WTC11 (cell line): ENCODE data around the gene UNC13C. TPM values are rescaled to one million over a fixed set of nuclear protein-coding genes. Genes with fewer than 3 reads are reported as not detected.

Experiments
- ATAC-seq: fragments of 200-7000 bp; cut with Tn5 transposase; 2 replicates; pipeline ENCODE4 v1.10.0; 2021; ENCODE audit warnings: mild to moderate bottlenecking, moderate library complexity
- CTCF ChIA-PET: fragments of 300-600 bp; sonication (Branson Sonifier 250); formaldehyde crosslinking; loops from one replicate; lab custom pipeline; 2021; ENCODE audit warnings: antibody characterized with exemption; lab: Charles Lee
- POLR2A ChIA-PET: fragments of 350-600 bp; sonication (Branson Sonifier 250); formaldehyde crosslinking; loops from one replicate; lab custom pipeline; 2021; ENCODE audit warnings: antibody characterized with exemption; lab: Charles Lee
- DNase-seq: peaks from one replicate; pipeline ENCODE4 v3.0.0; 2021; ENCODE audit warnings: low spot score
- H3K27ac Mint-ChIP-seq: 2 replicates; pipeline ENCODE4 v1.8.0; 2021; ENCODE audit warnings: mixed read lengths
- H3K27me3 Mint-ChIP-seq: 2 replicates; pipeline ENCODE4 v1.8.0; 2021; ENCODE audit warnings: low read depth, mild to moderate bottlenecking, moderate library complexity, mixed read lengths
- H3K36me3 Mint-ChIP-seq: 2 replicates; pipeline ENCODE4 v1.8.0; 2021; ENCODE audit warnings: mixed read lengths
- H3K4me1 Mint-ChIP-seq: 2 replicates; pipeline ENCODE4 v1.8.0; 2022; ENCODE audit warnings: mixed read lengths
- H3K4me3 Mint-ChIP-seq: 2 replicates; pipeline ENCODE4 v1.8.0; 2021; ENCODE audit warnings: mild to moderate bottlenecking, moderate library complexity, mixed read lengths
- H3K9me3 Mint-ChIP-seq: 2 replicates; pipeline ENCODE4 v1.8.0; 2021; ENCODE audit warnings: mixed read lengths
- ATF3 ChIP-seq: sonication (generic); formaldehyde crosslinking; conservative IDR thresholded peaks from 2 replicates; pipeline ENCODE4 v1.8.1; 2022; ENCODE audit warnings: mild to moderate bottlenecking, missing genetic modification reagents
- CBFB ChIP-seq: sonication (generic); formaldehyde crosslinking; IDR thresholded peaks from 2 replicates; pipeline ENCODE4 v1.8.1; 2022; ENCODE audit warnings: mild to moderate bottlenecking, low read depth, missing genetic modification reagents
- CTCF ChIP-seq: fragments of 200-600 bp; IDR thresholded peaks from 2 replicates; pipeline ENCODE4 v1.8.0; 2022; ENCODE audit warnings: antibody characterized with exemption
- ERG ChIP-seq: fragments of 250-450 bp; sonication (Bioruptor Pico); IDR thresholded peaks from 2 replicates; pipeline ENCODE4 v1.8.0; 2021; ENCODE audit warnings: mild to moderate bottlenecking
- ESRRA ChIP-seq: sonication (generic); formaldehyde crosslinking; IDR thresholded peaks from 2 replicates; pipeline ENCODE4 v1.8.1; 2022; ENCODE audit warnings: mild to moderate bottlenecking, missing genetic modification reagents, borderline replicate concordance
- ETV6 ChIP-seq: sonication (generic); formaldehyde crosslinking; IDR thresholded peaks from 2 replicates; pipeline ENCODE4 v1.8.1; 2022; ENCODE audit warnings: mild to moderate bottlenecking, missing genetic modification reagents
- HMGXB4 ChIP-seq: sonication (generic); formaldehyde crosslinking; IDR thresholded peaks from 2 replicates; pipeline ENCODE4 v1.8.1; 2023; ENCODE audit warnings: mild to moderate bottlenecking, moderate library complexity, missing genetic modification reagents
- NFATC4 ChIP-seq: fragments of 250-450 bp; sonication (Bioruptor Pico); IDR thresholded peaks from 2 replicates; pipeline ENCODE4 v1.9.0; 2021; ENCODE audit warnings: mild to moderate bottlenecking
- NR1H2 ChIP-seq: sonication (generic); formaldehyde crosslinking; IDR thresholded peaks from 2 replicates; pipeline ENCODE4 v1.9.0; 2021; ENCODE audit warnings: mild to moderate bottlenecking, moderate library complexity, missing genetic modification reagents
- PREB ChIP-seq: sonication (generic); formaldehyde crosslinking; IDR thresholded peaks from 2 replicates; pipeline ENCODE4 v1.8.1; 2022; ENCODE audit warnings: mild to moderate bottlenecking, missing genetic modification reagents, moderate library complexity, borderline replicate concordance
- TCF7 ChIP-seq: sonication (generic); formaldehyde crosslinking; IDR thresholded peaks from 2 replicates; pipeline ENCODE4 v1.8.0; 2022; ENCODE audit warnings: mild to moderate bottlenecking, low read depth, missing genetic modification reagents, moderate library complexity
- ZBTB43 ChIP-seq: sonication (generic); formaldehyde crosslinking; IDR thresholded peaks from 2 replicates; pipeline ENCODE4 v1.8.1; 2023; ENCODE audit warnings: mild to moderate bottlenecking, missing genetic modification reagents
- ZNF138 ChIP-seq: sonication (generic); formaldehyde crosslinking; conservative IDR thresholded peaks from 2 replicates; pipeline ENCODE4 v1.8.1; 2022; ENCODE audit warnings: mild to moderate bottlenecking, moderate library complexity, missing genetic modification reagents
- ZNF263 ChIP-seq: sonication (generic); formaldehyde crosslinking; IDR thresholded peaks from 2 replicates; pipeline ENCODE4 v1.8.1; 2022; ENCODE audit warnings: low read depth, mild to moderate bottlenecking, moderate library complexity, missing genetic modification reagents
- total RNA-seq: library from RNA; stranded (reverse); gene quantifications from 3 replicates; pipeline ENCODE4 v1.2.3, GENCODE V29; 2021
- TF ChIP-seq, protein P1 (sequence below): fragments of 250-450 bp; sonication (Bioruptor Pico); IDR thresholded peaks from 2 replicates; pipeline ENCODE4 v1.9.0; 2021; ENCODE audit warnings: mild to moderate bottlenecking
- TF ChIP-seq, protein P2 (sequence below): sonication (generic); formaldehyde crosslinking; IDR thresholded peaks from 2 replicates; pipeline ENCODE4 v1.8.1; 2022; ENCODE audit warnings: missing genetic modification reagents, borderline replicate concordance
- TF ChIP-seq, protein P3 (sequence below): fragments of 250-450 bp; sonication (Bioruptor Pico); conservative IDR thresholded peaks from 2 replicates; pipeline ENCODE4 v1.9.0; 2021; ENCODE audit warnings: mild to moderate bottlenecking

UNC13C gene
- total RNA-seq, 1 experiment from 2014 or later, result 0.07 TPM

- ChIA-PET POLR2A (interaction anchor here (1.1 kb wide), 1 partner anchor 69 kb away, joined by 3 read pairs; no protein-coding TSS in a partner anchor), CTCF (no interaction called here)
- Mint-ChIP-seq H3K27me3 (no peaks in the 10 kb centered on the region), H3K36me3 (no peaks in the 10 kb centered on the region), H3K4me1 (peaks cover 1% of the 10 kb centered on the region), H3K27ac (no peak overlapping the region), H3K9me3 (no peaks in the 10 kb centered on the region), H3K4me3 (no peak overlapping the region)
- ATAC-seq (peak; percentile 66), DNase-seq (peak; percentile 14)
- TF ChIP-seq ZNF263 (no peak), NFATC4 (CRISPR knock-in tag) (no peak), ZNF138 (CRISPR knock-in tag) (no peak), HMGXB4 (CRISPR knock-in tag) (no peak), CBFB (CRISPR knock-in tag) (no peak), CTCF (no peak), ETV6 (CRISPR knock-in tag) (no peak), ESRRA (CRISPR knock-in tag) (no peak), NR1H2 (CRISPR knock-in tag) (no peak), ZBTB43 (CRISPR knock-in tag) (no peak), PREB (CRISPR knock-in tag) (no peak), ERG (CRISPR knock-in tag) (no peak), ATF3 (no peak), TCF7 (CRISPR knock-in tag) (no peak)
- TF ChIP-seq, protein P1, sequence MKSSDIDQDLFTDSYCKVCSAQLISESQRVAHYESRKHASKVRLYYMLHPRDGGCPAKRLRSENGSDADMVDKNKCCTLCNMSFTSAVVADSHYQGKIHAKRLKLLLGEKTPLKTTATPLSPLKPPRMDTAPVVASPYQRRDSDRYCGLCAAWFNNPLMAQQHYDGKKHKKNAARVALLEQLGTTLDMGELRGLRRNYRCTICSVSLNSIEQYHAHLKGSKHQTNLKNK (CRISPR knock-in tag), result no peak
- TF ChIP-seq, protein P2, sequence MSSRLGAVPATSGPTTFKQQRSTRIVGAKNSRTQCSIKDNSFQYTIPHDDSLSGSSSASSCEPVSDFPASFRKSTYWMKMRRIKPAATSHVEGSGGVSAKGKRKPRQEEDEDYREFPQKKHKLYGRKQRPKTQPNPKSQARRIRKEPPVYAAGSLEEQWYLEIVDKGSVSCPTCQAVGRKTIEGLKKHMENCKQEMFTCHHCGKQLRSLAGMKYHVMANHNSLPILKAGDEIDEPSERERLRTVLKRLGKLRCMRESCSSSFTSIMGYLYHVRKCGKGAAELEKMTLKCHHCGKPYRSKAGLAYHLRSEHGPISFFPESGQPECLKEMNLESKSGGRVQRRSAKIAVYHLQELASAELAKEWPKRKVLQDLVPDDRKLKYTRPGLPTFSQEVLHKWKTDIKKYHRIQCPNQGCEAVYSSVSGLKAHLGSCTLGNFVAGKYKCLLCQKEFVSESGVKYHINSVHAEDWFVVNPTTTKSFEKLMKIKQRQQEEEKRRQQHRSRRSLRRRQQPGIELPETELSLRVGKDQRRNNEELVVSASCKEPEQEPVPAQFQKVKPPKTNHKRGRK (CRISPR knock-in tag), result no peak
- TF ChIP-seq, protein P3, sequence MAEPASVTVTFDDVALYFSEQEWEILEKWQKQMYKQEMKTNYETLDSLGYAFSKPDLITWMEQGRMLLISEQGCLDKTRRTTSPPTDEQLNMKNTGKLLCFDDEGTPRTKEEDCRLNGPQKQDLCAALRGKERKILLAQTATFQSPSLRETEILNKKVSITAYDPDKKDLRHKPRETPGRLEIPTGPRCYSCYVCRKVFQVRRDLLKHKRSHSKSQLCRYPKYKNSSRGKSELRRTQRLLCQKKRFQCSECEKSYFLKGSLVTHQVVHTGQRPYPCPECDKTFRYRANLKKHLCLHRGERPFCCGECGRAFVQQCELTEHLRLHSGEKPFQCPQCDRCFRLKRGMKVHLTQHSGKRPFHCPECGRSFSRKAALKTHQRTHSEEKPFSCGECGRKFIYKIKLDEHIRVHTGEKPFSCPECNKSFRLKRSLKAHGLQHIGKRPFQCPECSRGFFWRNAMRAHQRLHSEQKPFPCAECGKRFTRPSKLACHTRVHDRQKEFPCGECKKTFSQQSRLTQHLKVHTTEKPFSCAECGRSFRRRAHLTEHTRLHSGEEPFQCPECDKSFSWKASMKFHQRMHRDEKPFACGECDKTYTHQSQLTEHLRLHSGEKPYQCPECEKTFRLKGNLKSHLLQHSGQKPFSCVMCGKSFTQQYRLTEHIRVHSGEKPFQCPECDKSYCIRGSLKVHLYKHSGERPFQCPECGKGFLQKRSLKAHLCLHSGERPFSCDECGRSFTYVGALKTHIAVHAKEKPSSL (CRISPR knock-in tag), result no peak
Measured at GRCh38 chr15:54374184-54374952, 396.1 kb downstream of the UNC13C start.
